Natural killer cell (primary cell): ENCODE data around the gene ERLEC1. TPM values are rescaled to one million over a fixed set of nuclear protein-coding genes. Genes with fewer than 3 reads are reported as not detected.
"Not testable (repeated sequence)": the region's sequence is repeated elsewhere in the genome, so short reads cannot be mapped to it uniquely, and the experiment has no call there.

Experiments used
- ATAC-seq, 3 donors: fragments of 150-1000 bp in 2 of 3; fragments of 200-7000 bp in 1 of 3; cut with Tn5 transposase; 1 replicate in 1 of 3; 2 replicates in 2 of 3; pipeline ENCODE4 v1.10.0; 2021; ENCODE audit warnings: mild to moderate bottlenecking in 2 of 3, moderate library complexity in 2 of 3
- DNase-seq, 2 donors: peaks; one replicate each; pipeline versions ENCODE4 v3.0.0 to v3.0.0-alpha.2; 2013 to 2021; ENCODE audit warnings: mixed read lengths in 1 of 2
- H3K27ac ChIP-seq: one replicate; pipeline ENCODE4 v1.5.1; 2013; ENCODE audit warnings: mild to moderate bottlenecking, low read length
- H3K27me3 ChIP-seq: one replicate; pipeline ENCODE4 v1.6.1; 2013; ENCODE audit warnings: low read length; ENCODE audit not compliant: control insufficient read depth, insufficient read depth
- H3K36me3 ChIP-seq: one replicate; pipeline ENCODE4 v1.6.1; 2013; ENCODE audit warnings: low read length; ENCODE audit not compliant: control insufficient read depth, insufficient read depth
- H3K4me1 ChIP-seq: one replicate; pipeline ENCODE4 v1.6.1; 2013; ENCODE audit warnings: low read length; ENCODE audit not compliant: control insufficient read depth, insufficient read depth
- H3K4me3 ChIP-seq: one replicate; pipeline ENCODE4 v1.5.1; 2013; ENCODE audit warnings: low read length
- H3K9me3 ChIP-seq: one replicate; pipeline ENCODE4 v1.6.1; 2013; ENCODE audit warnings: low read length; ENCODE audit not compliant: control insufficient read depth, insufficient read depth
- H3K27ac Mint-ChIP-seq, 2 donors: one replicate each; pipeline ENCODE4 v1.8.0; 2022; ENCODE audit warnings: mild to moderate bottlenecking in 2 of 2, mixed read lengths in 2 of 2, moderate library complexity in 1 of 2
- H3K27me3 Mint-ChIP-seq, 2 donors: one replicate each; pipeline ENCODE4 v1.8.0; 2022; ENCODE audit warnings: low read depth in 2 of 2, mixed read lengths in 2 of 2
- H3K36me3 Mint-ChIP-seq: one replicate; pipeline ENCODE4 v1.8.0; 2022; ENCODE audit warnings: mixed read lengths
- H3K4me1 Mint-ChIP-seq, 2 donors: one replicate each; pipeline ENCODE4 v1.8.0; 2022; ENCODE audit warnings: mixed read lengths in 2 of 2
- H3K4me3 Mint-ChIP-seq: one replicate; pipeline ENCODE4 v1.8.0; 2022; ENCODE audit warnings: mild to moderate bottlenecking, moderate library complexity, mixed read lengths
- H3K9me3 Mint-ChIP-seq, 2 donors: one replicate each; pipeline ENCODE4 v1.8.0; 2022; ENCODE audit warnings: mixed read lengths in 2 of 2
- CTCF ChIP-seq: fragments of 200-600 bp; IDR thresholded peaks from one replicate; pipeline ENCODE4 v1.8.0; 2022; ENCODE audit warnings: antibody characterized with exemption
- WGBS: methylation state at CpG from one replicate; pipeline ENCODE4 v1.1.7; 2013; ENCODE audit warnings: missing lambda C conversion rate; ENCODE audit not compliant: insufficient coverage; 5-methylcytosine and 5-hydroxymethylcytosine counted together
- intact Hi-C: fragments of 100-400 bp; cut with micrococcal nuclease; formaldehyde crosslinking; loops from one replicate; pipeline ENCODE4 v1.14.2; 2022
- total RNA-seq, 4 donors: library from RNA; stranded (reverse); fragments of 120-200 nt in 1 of 4; gene quantifications; one replicate each; pipeline versions ENCODE4 v1.2.3 to v1.2.4, GENCODE V29; 2013 to 2022

ERLEC1 gene
- total RNA-seq, 3 donors from 2014 or later (not counting 1 experiment from before 2014, with no cell fraction given), result 19.7 to 27.1 (median 21.7) TPM

DNA sequence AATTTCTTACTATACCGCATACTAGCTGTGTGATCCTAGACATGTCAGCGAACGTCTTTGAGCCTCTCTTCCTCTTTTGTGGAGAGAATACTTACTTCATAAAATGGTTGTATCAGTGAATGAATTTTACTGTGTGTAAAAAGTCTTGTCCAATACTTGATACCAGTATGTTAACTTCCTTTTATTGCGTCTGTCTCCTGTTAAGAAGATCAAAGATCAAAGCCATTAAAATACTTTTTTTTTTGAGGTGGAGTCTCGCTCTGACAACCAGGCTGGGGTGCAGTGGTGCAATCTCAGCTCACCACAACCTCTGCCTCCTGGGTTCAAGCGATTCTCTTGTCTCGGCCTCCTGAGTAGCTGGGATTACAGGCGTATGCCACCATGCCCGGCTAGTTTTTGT, 33.2 kb downstream of the ERLEC1 start:
- Mint-ChIP-seq H3K9me3 (no peaks in the 10 kb centered on the region), H3K27me3 (no peaks in the 10 kb centered on the region), H3K27ac (no peak overlapping the region), H3K36me3 (peaks cover 8% of the 10 kb centered on the region), H3K4me3 (no peak overlapping the region), H3K4me1 (no peaks in the 10 kb centered on the region)
- no peak for DNase-seq
- TF ChIP-seq CTCF, result no peak
- no peak for ATAC-seq
- no peak overlapping the region for H3K4me3 ChIP-seq
- H3K36me3 ChIP-seq, result peaks cover 46% of the 10 kb centered on the region
- H3K27ac ChIP-seq, result no peak overlapping the region
- no peaks in the 10 kb centered on the region for H3K4me1 ChIP-seq
- H3K27me3 ChIP-seq, result no peaks in the 10 kb centered on the region
- 100% methylated on average over 7 of the region's 9 CpGs for WGBS
- intact Hi-C loops, result no loop called here
- H3K9me3 ChIP-seq, result no peaks in the 10 kb centered on the region

GRCh38 chr2:53820711-53821110, 33.9 kb downstream of the ERLEC1 start:
- H3K27me3 ChIP-seq, result no peaks in the 10 kb centered on the region
- Mint-ChIP-seq H3K9me3 (no peaks in the 10 kb centered on the region), H3K27me3 (no peaks in the 10 kb centered on the region), H3K4me1 (no peaks in the 10 kb centered on the region), H3K4me3 (no peak overlapping the region), H3K27ac (no peak overlapping the region), H3K36me3 (peaks cover 8% of the 10 kb centered on the region)
- intact Hi-C loops, result no loop called here
- no peak for TF ChIP-seq CTCF
- H3K4me1 ChIP-seq, result no peaks in the 10 kb centered on the region
- H3K36me3 ChIP-seq, result peaks cover 40% of the 10 kb centered on the region
- H3K9me3 ChIP-seq, result no peaks in the 10 kb centered on the region
- 96% methylated on average over 4 of the region's 4 CpGs for WGBS
- no peak overlapping the region for H3K27ac ChIP-seq
- ATAC-seq (no peak), DNase-seq (no peak)
- no peak overlapping the region for H3K4me3 ChIP-seq

DNA sequence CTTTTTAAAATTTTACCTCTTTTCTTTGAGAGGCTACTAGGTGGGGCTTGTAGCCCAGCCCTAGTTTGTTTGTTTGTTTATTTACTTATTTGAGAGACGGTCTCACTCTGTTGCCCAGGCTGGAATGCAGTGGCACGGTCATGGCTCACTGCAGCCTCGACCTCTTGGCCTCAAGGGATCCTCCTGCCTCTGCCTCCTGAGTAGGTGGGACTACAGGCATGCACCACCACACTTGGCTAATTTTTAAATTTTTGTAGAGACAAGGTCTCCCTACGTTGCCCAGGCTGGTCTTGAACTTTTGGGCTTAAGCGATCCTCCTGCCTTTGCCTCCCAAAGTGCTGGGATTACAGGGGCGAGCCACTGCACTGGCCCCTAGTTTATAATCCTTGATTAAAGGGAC, 35.0 kb downstream of the ERLEC1 start:
- no peak overlapping the region for H3K27ac ChIP-seq
- H3K36me3 ChIP-seq, result peaks cover 29% of the 10 kb centered on the region
- H3K4me3 ChIP-seq, result no peak overlapping the region
- 94% methylated on average over 6 of the region's 6 CpGs for WGBS
- Mint-ChIP-seq H3K4me3 (no peak overlapping the region), H3K9me3 (no peaks in the 10 kb centered on the region), H3K27me3 (no peaks in the 10 kb centered on the region), H3K4me1 (no peaks in the 10 kb centered on the region), H3K27ac (no peak overlapping the region), H3K36me3 (peaks cover 8% of the 10 kb centered on the region)
- H3K9me3 ChIP-seq, result no peaks in the 10 kb centered on the region
- ATAC-seq (no peak), DNase-seq (no peak)
- H3K27me3 ChIP-seq, result no peaks in the 10 kb centered on the region
- TF ChIP-seq CTCF, result no peak
- intact Hi-C loops, result no loop called here
- H3K4me1 ChIP-seq, result no peaks in the 10 kb centered on the region

- H3K27me3 Mint-ChIP-seq, H3K9me3 ChIP-seq, H3K36me3 Mint-ChIP-seq, H3K27ac ChIP-seq, H3K4me1 ChIP-seq, intact Hi-C loops, H3K27me3 ChIP-seq, H3K4me3 ChIP-seq, H3K27ac Mint-ChIP-seq, H3K4me3 Mint-ChIP-seq, H3K9me3 Mint-ChIP-seq, ATAC-seq, H3K4me1 Mint-ChIP-seq: not testable (repeated sequence)
- H3K36me3 ChIP-seq, result peaks cover 13% of the 10 kb centered on the region
- WGBS, result 96% methylated on average over 7 of the region's 9 CpGs
- DNase-seq, result peak in 1 of 2 donors; percentile 15
Observed at GRCh38 chr2:53823639-53824038, 36.8 kb downstream of the ERLEC1 start.
